Measurements from ENCODE around the gene RIT1. TPM values are rescaled to one million over a fixed set of nuclear protein-coding genes. Genes with fewer than 3 reads are reported as not detected.
A peak's percentile ranks its signal among the peaks of the same experiment; 100 is the strongest.

RIT1 gene
- total RNA-seq, 4 donors from 2014 or later: 27.1 to 38.5 (median 32.9) TPM

DNA sequence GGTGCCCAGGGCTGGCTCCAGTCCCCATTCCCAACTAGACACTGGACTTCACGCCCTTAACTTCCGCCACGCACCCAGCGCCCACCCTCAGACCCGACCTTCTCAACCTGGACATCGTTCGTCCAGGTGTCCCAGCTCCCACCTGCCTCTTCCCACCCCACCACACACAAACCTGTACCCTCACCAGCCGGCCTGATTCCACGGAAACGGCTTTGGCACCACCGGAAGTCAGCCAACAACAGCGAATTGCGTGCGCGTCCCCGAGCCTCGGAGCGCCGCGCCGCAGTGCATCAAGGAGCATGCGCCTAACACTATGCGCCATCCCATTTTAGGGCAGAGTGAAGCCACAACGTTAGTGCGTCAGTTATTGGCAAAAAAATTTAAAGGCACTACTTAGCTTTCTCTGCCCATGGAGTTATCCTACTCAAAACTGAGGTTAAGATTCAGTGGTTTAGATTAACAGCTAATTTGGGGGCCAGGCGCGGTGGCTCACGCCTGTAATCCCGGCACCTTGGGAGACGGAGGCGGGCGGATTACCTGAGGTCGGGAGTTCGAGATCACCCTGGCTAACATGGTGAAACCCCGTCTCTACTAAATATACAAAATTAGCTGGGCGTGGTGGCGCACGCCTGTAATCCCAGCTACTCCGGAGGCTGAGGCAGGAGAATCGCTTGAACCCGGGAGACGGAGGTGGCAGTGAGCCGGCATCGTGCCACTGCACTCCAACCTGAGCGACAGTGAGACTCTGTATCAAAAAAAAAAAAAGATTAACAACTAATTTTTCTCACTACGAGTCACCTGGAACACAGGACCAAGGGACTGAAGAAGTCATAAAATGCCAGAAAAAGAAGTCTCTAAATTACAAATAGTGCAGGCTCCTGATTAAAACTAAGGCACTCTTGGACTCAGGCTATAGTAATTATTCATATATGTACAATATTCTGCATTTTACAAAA is 53.9 kb downstream of the RIT1 start, which contains the start of gene GON4L:
TSS of gene GON4L (minus strand) at position 240 of the 956 bp plus-strand sequence. CDS start 3,434 bp downstream, outside the sequence.
- ATAC-seq (ENCODE audit: low FRiP score): peak; percentile 75
- TF ChIP-seq, protein P1, sequence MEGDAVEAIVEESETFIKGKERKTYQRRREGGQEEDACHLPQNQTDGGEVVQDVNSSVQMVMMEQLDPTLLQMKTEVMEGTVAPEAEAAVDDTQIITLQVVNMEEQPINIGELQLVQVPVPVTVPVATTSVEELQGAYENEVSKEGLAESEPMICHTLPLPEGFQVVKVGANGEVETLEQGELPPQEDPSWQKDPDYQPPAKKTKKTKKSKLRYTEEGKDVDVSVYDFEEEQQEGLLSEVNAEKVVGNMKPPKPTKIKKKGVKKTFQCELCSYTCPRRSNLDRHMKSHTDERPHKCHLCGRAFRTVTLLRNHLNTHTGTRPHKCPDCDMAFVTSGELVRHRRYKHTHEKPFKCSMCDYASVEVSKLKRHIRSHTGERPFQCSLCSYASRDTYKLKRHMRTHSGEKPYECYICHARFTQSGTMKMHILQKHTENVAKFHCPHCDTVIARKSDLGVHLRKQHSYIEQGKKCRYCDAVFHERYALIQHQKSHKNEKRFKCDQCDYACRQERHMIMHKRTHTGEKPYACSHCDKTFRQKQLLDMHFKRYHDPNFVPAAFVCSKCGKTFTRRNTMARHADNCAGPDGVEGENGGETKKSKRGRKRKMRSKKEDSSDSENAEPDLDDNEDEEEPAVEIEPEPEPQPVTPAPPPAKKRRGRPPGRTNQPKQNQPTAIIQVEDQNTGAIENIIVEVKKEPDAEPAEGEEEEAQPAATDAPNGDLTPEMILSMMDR (IDR thresholded peaks at IDR 0.05): no peak
- peak; percentile 64 for DNase-seq (ENCODE audit: low spot score)

DNA sequence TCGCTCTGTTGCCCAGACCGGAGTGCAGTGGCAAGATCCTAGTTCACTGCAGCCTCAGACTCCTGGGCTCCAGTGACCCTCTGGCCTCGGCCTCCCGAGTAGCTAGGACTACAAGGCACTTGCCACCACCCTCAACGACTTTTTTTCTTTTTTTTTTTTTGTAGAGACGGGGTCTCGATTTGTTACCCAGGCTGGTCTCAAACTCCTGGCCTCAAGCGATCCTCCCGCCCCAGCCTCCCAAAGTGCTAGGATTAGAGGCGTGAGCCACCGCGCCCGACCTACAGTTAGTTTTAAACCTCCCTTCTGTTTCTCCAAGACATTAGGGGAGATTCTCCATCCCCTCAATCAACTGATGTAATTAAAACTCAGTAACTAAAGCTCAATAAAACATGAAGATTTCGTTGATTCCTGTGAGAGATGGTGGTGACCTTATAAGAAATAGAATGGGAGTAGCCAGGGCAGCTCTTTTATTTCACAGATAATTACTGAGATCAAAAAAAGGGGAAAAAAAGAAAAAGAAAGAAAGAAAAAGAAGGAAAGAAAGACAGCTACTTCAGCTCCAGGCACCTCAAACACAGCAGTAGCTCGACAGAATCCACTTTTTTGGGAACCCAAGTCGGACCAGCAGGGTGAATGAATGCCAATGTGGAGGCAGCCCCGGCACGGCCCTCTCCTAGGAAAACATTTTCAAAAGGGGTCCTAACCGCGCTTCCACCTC is 54.7 kb downstream of the RIT1 start:
- DNase-seq (ENCODE audit: low spot score) (no peak), ATAC-seq (ENCODE audit: low FRiP score) (no peak)
- TF ChIP-seq, protein P1 (IDR thresholded peaks at IDR 0.05): no peak

DNA sequence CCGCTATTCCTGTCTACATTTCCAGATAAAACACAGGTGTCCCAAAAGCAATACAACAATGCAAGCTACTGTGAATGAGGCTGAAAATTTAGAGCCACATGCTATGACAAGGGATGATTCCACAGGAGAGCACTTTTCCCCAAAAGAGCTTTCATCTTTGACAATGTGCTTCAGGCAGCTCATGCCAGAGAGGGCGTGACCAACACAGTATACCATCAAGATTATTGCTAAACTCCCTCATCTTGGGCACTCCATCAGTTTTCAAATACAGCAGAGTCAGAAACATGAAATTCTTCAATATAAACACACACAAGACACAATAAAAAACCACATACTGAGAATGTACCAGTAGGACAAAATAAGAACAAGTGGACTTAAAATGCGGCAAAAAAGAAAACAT is 60.8 kb downstream of the RIT1 start:
- TF ChIP-seq, protein P1 (IDR thresholded peaks at IDR 0.05): no peak
- no peak for DNase-seq (ENCODE audit: low spot score)
- no peak for ATAC-seq (ENCODE audit: low FRiP score)

DNA sequence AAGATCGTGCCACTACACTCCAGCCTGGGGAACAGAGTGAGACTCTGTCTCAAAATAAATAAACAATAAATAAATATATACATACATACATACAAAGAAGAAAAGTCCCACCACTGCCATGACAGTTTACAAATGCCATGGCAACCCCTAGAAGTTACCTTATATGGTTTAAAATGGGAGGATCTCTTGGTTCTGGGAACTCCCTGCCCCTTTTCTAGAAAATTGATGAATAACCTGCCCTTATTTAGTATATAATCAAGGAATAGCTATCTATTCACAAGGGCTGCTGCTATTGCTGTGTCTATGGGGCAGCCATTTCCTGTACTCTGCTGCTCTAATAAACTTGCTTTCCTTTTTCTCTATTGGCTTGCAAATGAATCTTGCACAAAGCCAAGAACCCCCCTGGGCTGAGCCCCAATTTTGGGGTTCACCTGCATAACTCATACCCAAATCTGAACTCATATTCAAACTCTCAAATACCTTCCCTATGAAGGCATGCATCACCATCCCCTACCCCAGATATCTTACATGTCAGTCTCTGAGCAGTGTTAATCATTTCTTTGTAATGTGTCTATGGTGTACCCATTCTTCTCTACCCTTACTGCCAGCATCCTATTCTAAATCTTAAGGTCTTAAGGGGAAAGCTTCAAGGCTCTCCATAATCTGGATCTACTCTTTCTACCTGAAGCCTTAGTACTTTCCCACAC is 63.2 kb downstream of the RIT1 start:
- no peak for DNase-seq (ENCODE audit: low spot score)
- no peak for ATAC-seq (ENCODE audit: low FRiP score)
- TF ChIP-seq, protein P1 (IDR thresholded peaks at IDR 0.05): no peak

Small RNA genes lying within 50 kb of the gene (small RNA-seq; reads per million reads assigned to genes)
- not detected for gene MIR6738
- gene RF00015: not detected
- not detected for gene SCARNA4
- 69.5 reads per million, percentile 96 among the genes with 10 or more reads in this experiment for gene SNORA80E

Other genes with a start within 250 kb of the RIT1 start
- gene YY1AP1, start 222.6 kb downstream of the RIT1 start, total RNA-seq: 100 to 1,000 TPM in 3 of 4 donors, 10 to 100 TPM in 1; 91.3 to 135 (median 119) TPM
- gene DAP3, start 222.3 kb downstream of the RIT1 start, total RNA-seq: 100 to 1,000 TPM; 118 to 170 (median 132) TPM
- gene GON4L, start 54.1 kb downstream of the RIT1 start, total RNA-seq: 10 to 100 TPM; 21.5 to 52.0 (median 37.9) TPM
- gene SYT11, start 51.8 kb downstream of the RIT1 start, total RNA-seq: 10 to 100 TPM in 1 of 4 donors, 1 to 10 TPM in 3; 4.2 to 11.2 (median 6.2) TPM
- gene KHDC4, start 23.1 kb upstream of the RIT1 start, total RNA-seq: 10 to 100 TPM; 28.8 to 54.2 (median 42.7) TPM
- gene RXFP4, start 30.3 kb upstream of the RIT1 start, total RNA-seq: not detected
- gene ARHGEF2, start 67.2 kb upstream of the RIT1 start, total RNA-seq: 100 to 1,000 TPM in 2 of 4 donors, 10 to 100 TPM in 2; 89.5 to 151 (median 98.6) TPM
- gene SSR2, start 109.6 kb upstream of the RIT1 start, total RNA-seq: 100 to 1,000 TPM; 197 to 397 (median 308) TPM
- gene UBQLN4, start 142.4 kb upstream of the RIT1 start, total RNA-seq: 10 to 100 TPM; 16.2 to 24.5 (median 18.6) TPM
- 10 to 100 TPM; 45.8 to 74.3 (median 65.0) TPM for gene LAMTOR2, start 143.4 kb upstream of the RIT1 start, total RNA-seq
- under 1 TPM in 1 of 4 donors, not detected in 3; 0.84 TPM for gene RAB25, start 149.8 kb upstream of the RIT1 start, total RNA-seq
- gene MEX3A, start 171.1 kb upstream of the RIT1 start, total RNA-seq: under 1 TPM; 0.56 to 0.96 (median 0.66) TPM
- 1,000 to 10,000 TPM in 1 of 4 donors, 100 to 1,000 TPM in 3; 288 to 1,820 (median 589) TPM for gene LMNA, start 203.4 kb upstream of the RIT1 start, total RNA-seq
- gene SEMA4A, start 242.2 kb upstream of the RIT1 start, total RNA-seq: 10 to 100 TPM in 3 of 4 donors, 1 to 10 TPM in 1; 4.1 to 99.1 (median 24.6) TPM

Data from omental fat pad (tissue), 4 donors.